HEK293T (cell line): ENCODE results near the gene METTL25B.

Experiments
- BHLHE40 ChIP-seq: fragments of 450-650 bp; IDR thresholded peaks from 2 replicates; pipeline ENCODE4 v1.6.1; 2016; ENCODE audit warnings: mild to moderate bottlenecking, moderate library complexity, borderline replicate concordance
- CTBP1 ChIP-seq: fragments of 450-650 bp; IDR thresholded peaks from 2 replicates; pipeline ENCODE4 v1.6.1; 2016; ENCODE audit warnings: borderline replicate concordance
- ELF4 ChIP-seq: fragments of 450-650 bp; IDR thresholded peaks from 2 replicates; pipeline ENCODE4 v1.6.1; 2017; ENCODE audit warnings: antibody characterized with exemption
- FOXA1 ChIP-seq: fragments of 450-650 bp; IDR thresholded peaks from 2 replicates; pipeline ENCODE4 v1.6.1; 2016; ENCODE audit warnings: mild to moderate bottlenecking
- FOXK2 ChIP-seq: fragments of 450-650 bp; IDR thresholded peaks from 2 replicates; pipeline ENCODE4 v1.6.1; 2016; ENCODE audit warnings: mild to moderate bottlenecking
- FOXM1 ChIP-seq: fragments of 450-650 bp; IDR thresholded peaks from 2 replicates; pipeline ENCODE4 v1.6.1; 2017; ENCODE audit warnings: mild to moderate bottlenecking, borderline replicate concordance
- L3MBTL2 ChIP-seq: fragments of 450-650 bp; conservative IDR thresholded peaks from 2 replicates; pipeline ENCODE4 v1.6.1; 2016; ENCODE audit warnings: mild to moderate bottlenecking
- LEF1 ChIP-seq: fragments of 450-650 bp; IDR thresholded peaks from 2 replicates; pipeline ENCODE4 v1.6.1; 2017; ENCODE audit warnings: mild to moderate bottlenecking, borderline replicate concordance
- NFRKB ChIP-seq: fragments of 450-650 bp; IDR thresholded peaks from 2 replicates; pipeline ENCODE4 v1.6.1; 2016; ENCODE audit warnings: mild to moderate bottlenecking, moderate library complexity
- ZNF384 ChIP-seq: fragments of 450-650 bp; IDR thresholded peaks from 2 replicates; pipeline ENCODE4 v1.6.1; 2016
- TF ChIP-seq, protein P1 (sequence below): fragments of 450-650 bp; IDR thresholded peaks from 2 replicates; pipeline ENCODE4 v1.6.1; 2016

DNA sequence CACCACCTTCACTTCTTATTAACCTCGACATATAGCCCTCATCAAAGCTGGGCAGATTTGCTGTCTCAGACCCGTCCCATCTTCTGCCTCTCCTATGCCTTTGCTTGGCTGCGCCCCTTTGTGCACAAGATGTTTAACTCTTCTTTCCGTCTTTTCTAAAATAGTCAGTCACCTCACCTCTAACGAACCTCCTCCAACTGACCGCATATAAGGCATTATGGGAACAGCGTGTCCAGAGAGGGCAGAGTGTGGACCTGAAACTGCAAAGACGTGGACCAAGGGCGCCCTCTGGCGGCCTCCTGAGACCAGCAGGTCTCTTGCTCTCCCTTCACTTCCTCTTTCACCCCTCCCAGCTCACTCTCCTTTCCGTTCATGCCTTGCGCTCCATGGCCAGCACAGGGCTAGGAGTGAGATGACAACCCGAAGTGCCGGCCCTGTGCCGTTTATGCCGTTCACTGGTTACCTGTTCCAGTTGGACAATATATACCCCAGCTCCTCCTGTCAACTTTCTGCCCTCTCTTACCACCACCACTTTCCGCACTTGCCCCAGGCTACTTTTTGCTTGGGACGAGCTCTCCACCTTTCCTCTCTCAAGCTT lies 2.5 kb upstream of the METTL25B start:
- TF ChIP-seq FOXM1 (no peak), ZNF384 (no peak), BHLHE40 (no peak), CTBP1 (no peak), LEF1 (no peak), FOXK2 (no peak), FOXA1 (no peak), NFRKB (no peak), ELF4 (no peak), L3MBTL2 (no peak)
- TF ChIP-seq, protein P1, sequence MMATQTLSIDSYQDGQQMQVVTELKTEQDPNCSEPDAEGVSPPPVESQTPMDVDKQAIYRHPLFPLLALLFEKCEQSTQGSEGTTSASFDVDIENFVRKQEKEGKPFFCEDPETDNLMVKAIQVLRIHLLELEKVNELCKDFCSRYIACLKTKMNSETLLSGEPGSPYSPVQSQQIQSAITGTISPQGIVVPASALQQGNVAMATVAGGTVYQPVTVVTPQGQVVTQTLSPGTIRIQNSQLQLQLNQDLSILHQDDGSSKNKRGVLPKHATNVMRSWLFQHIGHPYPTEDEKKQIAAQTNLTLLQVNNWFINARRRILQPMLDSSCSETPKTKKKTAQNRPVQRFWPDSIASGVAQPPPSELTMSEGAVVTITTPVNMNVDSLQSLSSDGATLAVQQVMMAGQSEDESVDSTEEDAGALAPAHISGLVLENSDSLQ, result no peak
